ENCODE results near the gene LAMB2. TPM values are rescaled to one million over a fixed set of nuclear protein-coding genes. Genes with fewer than 3 reads are reported as not detected.

The LAMB2 gene
- polyA plus RNA-seq, 1 of the 3 experiments (the other 2 are of a cell fraction): 332 TPM

DNA sequence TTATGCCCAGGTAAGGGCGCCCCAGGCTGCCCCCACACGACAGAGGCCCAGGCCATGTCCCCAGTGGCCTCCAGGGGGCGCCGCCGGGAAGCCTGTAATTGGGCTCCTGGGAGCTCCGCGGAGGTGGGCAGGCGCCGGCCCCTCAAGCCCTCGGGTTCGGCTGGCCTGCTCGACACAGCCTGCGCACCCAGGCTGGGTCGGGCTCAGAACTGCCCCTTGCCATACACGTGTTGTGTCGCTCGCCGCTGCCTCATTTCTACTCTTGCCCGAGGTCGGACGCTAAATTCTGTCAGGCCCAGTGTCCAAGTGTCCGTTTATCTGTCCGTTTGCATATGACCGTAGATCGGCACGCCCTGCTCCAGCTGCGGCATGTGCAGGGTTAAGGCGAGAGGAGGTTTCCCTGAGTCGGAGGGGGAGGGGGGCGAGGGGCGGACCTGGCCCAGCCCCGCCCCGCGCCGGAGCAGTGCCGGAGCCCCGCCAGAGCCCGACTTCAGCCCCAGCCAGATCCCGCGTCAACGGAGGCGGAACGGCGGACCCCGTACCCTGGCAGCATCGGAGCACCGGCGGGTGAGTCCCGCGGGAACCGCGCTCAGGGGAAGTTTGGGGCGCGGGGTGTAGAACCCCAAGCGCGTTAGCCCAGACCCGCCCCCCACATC is 38.4 kb upstream of the LAMB2 start, which contains the start of gene KLHDC8B (continued):
- TF ChIP-seq, protein P1, sequence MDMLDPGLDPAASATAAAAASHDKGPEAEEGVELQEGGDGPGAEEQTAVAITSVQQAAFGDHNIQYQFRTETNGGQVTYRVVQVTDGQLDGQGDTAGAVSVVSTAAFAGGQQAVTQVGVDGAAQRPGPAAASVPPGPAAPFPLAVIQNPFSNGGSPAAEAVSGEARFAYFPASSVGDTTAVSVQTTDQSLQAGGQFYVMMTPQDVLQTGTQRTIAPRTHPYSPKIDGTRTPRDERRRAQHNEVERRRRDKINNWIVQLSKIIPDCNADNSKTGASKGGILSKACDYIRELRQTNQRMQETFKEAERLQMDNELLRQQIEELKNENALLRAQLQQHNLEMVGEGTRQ (IDR thresholded peaks at IDR 0.05; ENCODE audit: borderline replicate concordance, low read depth, low read length): no peak
- TF ChIP-seq, protein P2, sequence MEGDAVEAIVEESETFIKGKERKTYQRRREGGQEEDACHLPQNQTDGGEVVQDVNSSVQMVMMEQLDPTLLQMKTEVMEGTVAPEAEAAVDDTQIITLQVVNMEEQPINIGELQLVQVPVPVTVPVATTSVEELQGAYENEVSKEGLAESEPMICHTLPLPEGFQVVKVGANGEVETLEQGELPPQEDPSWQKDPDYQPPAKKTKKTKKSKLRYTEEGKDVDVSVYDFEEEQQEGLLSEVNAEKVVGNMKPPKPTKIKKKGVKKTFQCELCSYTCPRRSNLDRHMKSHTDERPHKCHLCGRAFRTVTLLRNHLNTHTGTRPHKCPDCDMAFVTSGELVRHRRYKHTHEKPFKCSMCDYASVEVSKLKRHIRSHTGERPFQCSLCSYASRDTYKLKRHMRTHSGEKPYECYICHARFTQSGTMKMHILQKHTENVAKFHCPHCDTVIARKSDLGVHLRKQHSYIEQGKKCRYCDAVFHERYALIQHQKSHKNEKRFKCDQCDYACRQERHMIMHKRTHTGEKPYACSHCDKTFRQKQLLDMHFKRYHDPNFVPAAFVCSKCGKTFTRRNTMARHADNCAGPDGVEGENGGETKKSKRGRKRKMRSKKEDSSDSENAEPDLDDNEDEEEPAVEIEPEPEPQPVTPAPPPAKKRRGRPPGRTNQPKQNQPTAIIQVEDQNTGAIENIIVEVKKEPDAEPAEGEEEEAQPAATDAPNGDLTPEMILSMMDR (IDR thresholded peaks at IDR 0.05): peak; percentile 92
- TF ChIP-seq TAF1 (IDR thresholded peaks at IDR 0.05; ENCODE audit: borderline replicate concordance, low read depth, low read length) (peak; percentile 48; the same call in 1 of the 2 replicates), SMC3 (IDR thresholded peaks at IDR 0.05; ENCODE audit: low read depth, low read length) (peak; percentile 71), RCOR1 (IDR thresholded peaks at IDR 0.05; ENCODE audit: low read length) (no peak)
- TF ChIP-seq, protein P3, sequence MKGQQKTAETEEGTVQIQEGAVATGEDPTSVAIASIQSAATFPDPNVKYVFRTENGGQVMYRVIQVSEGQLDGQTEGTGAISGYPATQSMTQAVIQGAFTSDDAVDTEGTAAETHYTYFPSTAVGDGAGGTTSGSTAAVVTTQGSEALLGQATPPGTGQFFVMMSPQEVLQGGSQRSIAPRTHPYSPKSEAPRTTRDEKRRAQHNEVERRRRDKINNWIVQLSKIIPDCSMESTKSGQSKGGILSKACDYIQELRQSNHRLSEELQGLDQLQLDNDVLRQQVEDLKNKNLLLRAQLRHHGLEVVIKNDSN (IDR thresholded peaks at IDR 0.05; ENCODE audit: borderline replicate concordance, low read depth): no peak

DNA sequence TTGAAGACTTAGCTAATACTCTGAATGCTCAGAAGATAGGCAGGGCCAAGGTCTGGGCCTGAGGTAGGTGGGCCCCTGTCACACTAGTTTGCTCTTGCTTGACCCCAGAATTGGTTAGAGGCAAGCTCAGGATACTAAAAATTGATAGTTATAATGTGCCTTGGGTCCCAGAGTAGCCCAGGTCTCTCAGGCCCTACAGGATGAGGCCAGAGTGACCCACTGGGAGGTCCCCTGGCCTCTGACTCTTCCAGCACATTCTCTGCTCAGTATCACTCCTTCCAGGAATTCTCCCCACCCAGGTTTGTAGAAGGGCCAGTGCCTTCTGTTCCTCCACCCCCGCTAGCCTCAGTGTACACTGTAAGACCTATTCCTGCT is 37.9 kb upstream of the LAMB2 start:
- no peak for TF ChIP-seq JUND (IDR thresholded peaks at IDR 0.05)
- TF ChIP-seq POLR2AphosphoS5 (IDR thresholded peaks at IDR 0.05; ENCODE audit: low read depth, low read length): no peak
- no peak for TF ChIP-seq RFX5 (IDR thresholded peaks at IDR 0.05; ENCODE audit: low read length)
- TF ChIP-seq, protein P4, sequence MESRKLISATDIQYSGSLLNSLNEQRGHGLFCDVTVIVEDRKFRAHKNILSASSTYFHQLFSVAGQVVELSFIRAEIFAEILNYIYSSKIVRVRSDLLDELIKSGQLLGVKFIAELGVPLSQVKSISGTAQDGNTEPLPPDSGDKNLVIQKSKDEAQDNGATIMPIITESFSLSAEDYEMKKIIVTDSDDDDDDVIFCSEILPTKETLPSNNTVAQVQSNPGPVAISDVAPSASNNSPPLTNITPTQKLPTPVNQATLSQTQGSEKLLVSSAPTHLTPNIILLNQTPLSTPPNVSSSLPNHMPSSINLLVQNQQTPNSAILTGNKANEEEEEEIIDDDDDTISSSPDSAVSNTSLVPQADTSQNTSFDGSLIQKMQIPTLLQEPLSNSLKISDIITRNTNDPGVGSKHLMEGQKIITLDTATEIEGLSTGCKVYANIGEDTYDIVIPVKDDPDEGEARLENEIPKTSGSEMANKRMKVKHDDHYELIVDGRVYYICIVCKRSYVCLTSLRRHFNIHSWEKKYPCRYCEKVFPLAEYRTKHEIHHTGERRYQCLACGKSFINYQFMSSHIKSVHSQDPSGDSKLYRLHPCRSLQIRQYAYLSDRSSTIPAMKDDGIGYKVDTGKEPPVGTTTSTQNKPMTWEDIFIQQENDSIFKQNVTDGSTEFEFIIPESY (IDR thresholded peaks at IDR 0.05; ENCODE audit: borderline replicate concordance, low read depth): no peak
- TF ChIP-seq, protein P1 (IDR thresholded peaks at IDR 0.05; ENCODE audit: borderline replicate concordance, low read depth, low read length): no peak
- TF ChIP-seq NFIC (IDR thresholded peaks at IDR 0.05; ENCODE audit: borderline replicate concordance): no peak
- TF ChIP-seq TEAD4 (IDR thresholded peaks at IDR 0.05; ENCODE audit: borderline replicate concordance, insufficient read depth): no peak
- TF ChIP-seq, protein P5, sequence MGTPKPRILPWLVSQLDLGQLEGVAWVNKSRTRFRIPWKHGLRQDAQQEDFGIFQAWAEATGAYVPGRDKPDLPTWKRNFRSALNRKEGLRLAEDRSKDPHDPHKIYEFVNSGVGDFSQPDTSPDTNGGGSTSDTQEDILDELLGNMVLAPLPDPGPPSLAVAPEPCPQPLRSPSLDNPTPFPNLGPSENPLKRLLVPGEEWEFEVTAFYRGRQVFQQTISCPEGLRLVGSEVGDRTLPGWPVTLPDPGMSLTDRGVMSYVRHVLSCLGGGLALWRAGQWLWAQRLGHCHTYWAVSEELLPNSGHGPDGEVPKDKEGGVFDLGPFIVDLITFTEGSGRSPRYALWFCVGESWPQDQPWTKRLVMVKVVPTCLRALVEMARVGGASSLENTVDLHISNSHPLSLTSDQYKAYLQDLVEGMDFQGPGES (IDR thresholded peaks at IDR 0.05; ENCODE audit: low read depth, low read length): no peak
- no peak for TF ChIP-seq MEF2A (IDR thresholded peaks at IDR 0.05; ENCODE audit: borderline replicate concordance, low read depth)
- TF ChIP-seq CHD2 (IDR thresholded peaks at IDR 0.05; ENCODE audit: low read length, partially characterized antibody): no peak
- no peak for TF ChIP-seq RCOR1 (IDR thresholded peaks at IDR 0.05; ENCODE audit: low read length)
- TF ChIP-seq, protein P2 (IDR thresholded peaks at IDR 0.05): no peak
- TF ChIP-seq, protein P3 (IDR thresholded peaks at IDR 0.05; ENCODE audit: borderline replicate concordance, low read depth): no peak
- TF ChIP-seq ELF1 (IDR thresholded peaks at IDR 0.05): no peak
- TF ChIP-seq GABPA (IDR thresholded peaks at IDR 0.05; ENCODE audit: low read depth): no peak
- WGBS (ENCODE audit: low lambda C conversion rate): 0% methylated on average over 1 of the region's 1 CpG

More for the DNA sequence above, 37.9 kb upstream of the LAMB2 start:
- Histone ChIP-seq H3K9me2 (no peaks in the 10 kb centered on the region), H3K27me3 (ENCODE audit: insufficient read depth) (no peaks in the 10 kb centered on the region), H3F3A (replicated peaks; ENCODE audit: insufficient read depth) (no peaks in the 10 kb centered on the region), H3K4me2 (peak overlapping the region; percentile 98), H3K79me2 (ENCODE audit: insufficient read depth) (peaks cover 33% of the 10 kb centered on the region), H3K4me1 (ENCODE audit: control insufficient read depth in 1 of 2, insufficient read depth in 2 of 2, low read depth in 1 of 2, low read length in 1 of 2) (peaks cover 14 to 54% of the 10 kb centered on the region in 2 experiments), H3K36me3 (replicated peaks in 1 of 2; ENCODE audit: control insufficient read depth in 1 of 2, insufficient read depth in 2 of 2, low read length in 1 of 2) (peaks cover 0 to 14% of the 10 kb centered on the region in 2 experiments), H3K27ac (ENCODE audit: low read depth in 2 of 2, low read length in 1 of 2) (peak overlapping the region; percentile 70 to 99), H2AFZ (ENCODE audit: low read depth) (peak overlapping the region; percentile 99), H3K9ac (peak overlapping the region; percentile 71), H3K9me3 (no peaks in the 10 kb centered on the region), H4K20me1 (ENCODE audit: insufficient read depth) (no peaks in the 10 kb centered on the region), H3K4me3 (ENCODE audit: low read depth in 2 of 2, low read length in 1 of 2) (peak overlapping the region; percentile 81 to 90)
- POLR2A ChIA-PET: interaction anchor here (0.8 to 2.8 kb wide), 7 partner anchors 37 to 279 kb away, joined by 3 to 11 read pairs (median 4); partner anchors contain the start of genes LAMB2, QRICH1 and RHOA
- CTCF ChIA-PET: interaction anchor here (0.6 to 3.5 kb wide), 38 partner anchors 9 to 499 kb away, joined by 3 to 26 read pairs (median 4); partner anchors contain the start of genes C3orf62, LAMB2, NDUFAF3 and TCTA
- DNase-seq: no peak
